ENCODE measurements around the gene JARID2.

The JARID2 gene

GRCh38 chr6:15386110-15386755 is 140.4 kb downstream of the JARID2 start:
- peak; percentile 92 for TF ChIP-seq ZNF398 (tag by site-specific recombination; IDR thresholded peaks at IDR 0.05)
- TF ChIP-seq ZNF585B (tag by site-specific recombination; IDR thresholded peaks at IDR 0.05): no peak
- no peak for TF ChIP-seq ZNF426 (tag by site-specific recombination; IDR thresholded peaks at IDR 0.05)
- peak; percentile 37; the same call in 1 of the 2 replicates for TF ChIP-seq ZSCAN4 (tag by site-specific recombination; IDR thresholded peaks at IDR 0.05)
- TF ChIP-seq ZBTB6 (tag by site-specific recombination; IDR thresholded peaks at IDR 0.05): no peak
- no peak for TF ChIP-seq ZNF26 (tag by site-specific recombination; IDR thresholded peaks at IDR 0.05)
- TF ChIP-seq ZNF416 (tag by site-specific recombination; IDR thresholded peaks at IDR 0.05): no peak
- no peak for TF ChIP-seq KLF7 (tag by site-specific recombination; IDR thresholded peaks at IDR 0.05; ENCODE audit: borderline replicate concordance)
- no peak for TF ChIP-seq PATZ1 (tag by site-specific recombination; IDR thresholded peaks at IDR 0.05)
- no peak for TF ChIP-seq ZSCAN23 (tag by site-specific recombination; IDR thresholded peaks at IDR 0.05)
- no peak for TF ChIP-seq ZNF302 (tag by site-specific recombination; IDR thresholded peaks at IDR 0.05; ENCODE audit: low read depth)
- TF ChIP-seq FEZF1 (tag by site-specific recombination; IDR thresholded peaks at IDR 0.05): peak; percentile 93
- TF ChIP-seq ZNF621 (tag by site-specific recombination; IDR thresholded peaks at IDR 0.05): no peak
- no peak for TF ChIP-seq ZNF692 (tag by site-specific recombination; IDR thresholded peaks at IDR 0.05)
- TF ChIP-seq PRDM1 (tag by site-specific recombination; IDR thresholded peaks at IDR 0.05): 0 out of 2 replicates have a peak, but pooled peaks have one; percentile 6
- TF ChIP-seq ZNF768 (tag by site-specific recombination; IDR thresholded peaks at IDR 0.05): no peak
- TF ChIP-seq ZFHX2 (tag by site-specific recombination; conservative IDR thresholded peaks at IDR 0.05): peak; percentile 73
- TF ChIP-seq ZNF2 (tag by site-specific recombination; IDR thresholded peaks at IDR 0.05): 0 out of 2 replicates have a peak, but pooled peaks have one; percentile 37
- peak; percentile 85 for TF ChIP-seq EGR2 (tag by site-specific recombination; IDR thresholded peaks at IDR 0.05; ENCODE audit: low read depth)
- no peak for TF ChIP-seq ZBTB26 (tag by site-specific recombination; optimal IDR thresholded peaks at IDR 0.05)
- ChIA-PET POLR2A (no interaction called here), CTCF (interaction anchor here (0.5 to 1.2 kb wide), 5 partner anchors 15 to 422 kb away, joined by 3 to 4 read pairs (median 3); no protein-coding TSS in a partner anchor)
- H3K36me3 ChIP-seq (ENCODE audit: control insufficient read depth in 2 of 2, insufficient read depth in 1 of 2, low read length in 2 of 2): no peaks in the 10 kb centered on the region
- H3K9me3 ChIP-seq (ENCODE audit: control insufficient read depth, insufficient read depth, low read depth, low read length): no peaks in the 10 kb centered on the region
- no peak overlapping the region for H3K4me3 ChIP-seq (ENCODE audit: low read depth, low read length)
- no peak overlapping the region for H3K27ac ChIP-seq (ENCODE audit: extremely low read depth, low read depth, low read length)
- peaks cover 34% of the 10 kb centered on the region for H3K4me1 ChIP-seq (ENCODE audit: control insufficient read depth, insufficient read depth, low read length)
